Measurements from ENCODE around the gene PYGB. TPM values are rescaled to one million over a fixed set of nuclear protein-coding genes. Genes with fewer than 3 reads are reported as not detected.

PYGB gene
- total RNA-seq, 1 experiment from 2014 or later, result 288 TPM

- in situ Hi-C loops (cut with HindIII; ENCODE audit: low pct_unique_long_range_greater_than_20kb, low sequenced_read_pairs), result no loop called here
Observed at GRCh38 chr20:25214426-25214790, 33.5 kb upstream of the PYGB start.

GRCh38 chr20:25214819-25215218 lies 33.1 kb upstream of the PYGB start:
- DNase-seq (ENCODE audit: low read depth), result no peak
- in situ Hi-C loops (cut with HindIII; ENCODE audit: low pct_unique_long_range_greater_than_20kb, low sequenced_read_pairs), result no loop called here

More at GRCh38 chr20:25214426-25214790, 33.5 kb upstream of the PYGB start:
- DNase-seq (ENCODE audit: low read depth), result no peak

- no peak for DNase-seq (ENCODE audit: low read depth)
- in situ Hi-C loops (cut with HindIII; ENCODE audit: low pct_unique_long_range_greater_than_20kb, low sequenced_read_pairs), result no loop called here
Observed at GRCh38 chr20:25215521-25215920, 32.4 kb upstream of the PYGB start.

- in situ Hi-C loops (cut with HindIII; ENCODE audit: low pct_unique_long_range_greater_than_20kb, low sequenced_read_pairs), result no loop called here
- no peak for DNase-seq (ENCODE audit: low read depth)
Observed at GRCh38 chr20:25216199-25216945, 31.5 kb upstream of the PYGB start.

- DNase-seq (ENCODE audit: low read depth), result no peak
- in situ Hi-C loops (cut with HindIII; ENCODE audit: low pct_unique_long_range_greater_than_20kb, low sequenced_read_pairs), result no loop called here
Observed at GRCh38 chr20:25217161-25218108, 30.4 kb upstream of the PYGB start.

- no peak for DNase-seq (ENCODE audit: low read depth)
- in situ Hi-C loops (cut with HindIII; ENCODE audit: low pct_unique_long_range_greater_than_20kb, low sequenced_read_pairs), result no loop called here
Observed at GRCh38 chr20:25218109-25218486, 29.8 kb upstream of the PYGB start.

GRCh38 chr20:25218492-25218891 lies 29.4 kb upstream of the PYGB start:
- no peak for DNase-seq (ENCODE audit: low read depth)
- in situ Hi-C loops (cut with HindIII; ENCODE audit: low pct_unique_long_range_greater_than_20kb, low sequenced_read_pairs), result no loop called here

GRCh38 chr20:25219365-25219764 lies 28.5 kb upstream of the PYGB start:
- in situ Hi-C loops (cut with HindIII; ENCODE audit: low pct_unique_long_range_greater_than_20kb, low sequenced_read_pairs), result no loop called here
- DNase-seq (ENCODE audit: low read depth), result no peak

- no peak for DNase-seq (ENCODE audit: low read depth)
- in situ Hi-C loops (cut with HindIII; ENCODE audit: low pct_unique_long_range_greater_than_20kb, low sequenced_read_pairs), result no loop called here
Observed at GRCh38 chr20:25220021-25220730, 27.7 kb upstream of the PYGB start.

- DNase-seq (ENCODE audit: low read depth), result no peak
- in situ Hi-C loops (cut with HindIII; ENCODE audit: low pct_unique_long_range_greater_than_20kb, low sequenced_read_pairs), result no loop called here
Observed at GRCh38 chr20:25220810-25221591, 26.9 kb upstream of the PYGB start.

- no peak for DNase-seq (ENCODE audit: low read depth)
- in situ Hi-C loops (cut with HindIII; ENCODE audit: low pct_unique_long_range_greater_than_20kb, low sequenced_read_pairs), result no loop called here
Observed at GRCh38 chr20:25221592-25222460, 26.1 kb upstream of the PYGB start.

- in situ Hi-C loops (cut with HindIII; ENCODE audit: low pct_unique_long_range_greater_than_20kb, low sequenced_read_pairs), result no loop called here
- no peak for DNase-seq (ENCODE audit: low read depth)
Observed at GRCh38 chr20:25222461-25223178, 25.3 kb upstream of the PYGB start.

- peak; percentile 94 for DNase-seq (ENCODE audit: low read depth)
Observed at GRCh38 chr20:25223179-25223661, 24.7 kb upstream of the PYGB start.

GRCh38 chr20:25223765-25224720 lies 23.8 kb upstream of the PYGB start:
- no peak for DNase-seq (ENCODE audit: low read depth)
- in situ Hi-C loops (cut with HindIII; ENCODE audit: low pct_unique_long_range_greater_than_20kb, low sequenced_read_pairs), result no loop called here

More at GRCh38 chr20:25223179-25223661, 24.7 kb upstream of the PYGB start:
- in situ Hi-C loops (cut with HindIII; ENCODE audit: low pct_unique_long_range_greater_than_20kb, low sequenced_read_pairs), result no loop called here

GRCh38 chr20:25224941-25225340 lies 22.9 kb upstream of the PYGB start:
- no peak for DNase-seq (ENCODE audit: low read depth)
- in situ Hi-C loops (cut with HindIII; ENCODE audit: low pct_unique_long_range_greater_than_20kb, low sequenced_read_pairs), result no loop called here
